SHP77 (cell line): ENCODE measurements around the gene PRR16.
"Not testable (repeated sequence)": the region's sequence is repeated elsewhere in the genome, so short reads cannot be mapped to it uniquely, and the experiment has no call there.

Source experiments
- DNase-seq, 2 experiments: peaks; one replicate each; lab custom pipeline; 2025; lab: John Stamatoyannopoulos, UW

PRR16 gene

GRCh38 chr5:120463991-120464626 is at the start of gene PRR16:
Gene PRR16 (plus strand): TSS chr5:120464300.
- peak; percentile 40 to 78 for DNase-seq

- DNase-seq: no peak
These were observed 48.1 kb upstream of the PRR16 start for GRCh38 chr5:120415985-120416384.

- no peak for DNase-seq
These were observed 45.0 kb upstream of the PRR16 start for GRCh38 chr5:120419127-120419526.

GRCh38 chr5:120426633-120427275 is 37.3 kb upstream of the PRR16 start:
- not testable (repeated sequence) for DNase-seq

- DNase-seq: no peak
These were observed 33.5 kb upstream of the PRR16 start for GRCh38 chr5:120430572-120430971.

- no peak for DNase-seq
These were observed 31.2 kb upstream of the PRR16 start for GRCh38 chr5:120432861-120433260.

- DNase-seq: no peak
These were observed 29.0 kb upstream of the PRR16 start for GRCh38 chr5:120435129-120435528.

GRCh38 chr5:120436996-120437395 is 27.1 kb upstream of the PRR16 start:
- DNase-seq: no peak

- no peak for DNase-seq
These were observed 21.4 kb upstream of the PRR16 start for GRCh38 chr5:120442694-120443093.

- DNase-seq: no peak
These were observed 20.5 kb upstream of the PRR16 start for GRCh38 chr5:120443607-120444006.

- DNase-seq: no peak
These were observed 18.0 kb upstream of the PRR16 start for GRCh38 chr5:120446068-120446492.

GRCh38 chr5:120446901-120447300 is 17.2 kb upstream of the PRR16 start:
- no peak for DNase-seq

- no peak for DNase-seq
These were observed 16.3 kb upstream of the PRR16 start for GRCh38 chr5:120447706-120448239.

- DNase-seq: no peak
These were observed 14.6 kb upstream of the PRR16 start for GRCh38 chr5:120449501-120449900.

GRCh38 chr5:120450910-120451309 is 13.2 kb upstream of the PRR16 start:
- DNase-seq: no peak

GRCh38 chr5:120451445-120451844 is 12.7 kb upstream of the PRR16 start:
- no peak for DNase-seq

- DNase-seq: no peak
These were observed 11.6 kb upstream of the PRR16 start for GRCh38 chr5:120452471-120452870.

GRCh38 chr5:120454094-120454798 is 9.9 kb upstream of the PRR16 start:
- DNase-seq: no peak

- no peak for DNase-seq
These were observed 8.1 kb upstream of the PRR16 start for GRCh38 chr5:120456006-120456405.

GRCh38 chr5:120457839-120458507 is 6.1 kb upstream of the PRR16 start:
- DNase-seq: peak; percentile 70 to 76

- DNase-seq: not testable (repeated sequence)
These were observed 5.6 kb upstream of the PRR16 start for GRCh38 chr5:120458508-120458847.

- DNase-seq: no peak
These were observed 2.8 kb upstream of the PRR16 start for GRCh38 chr5:120461251-120461650.
